CD4-positive, alpha-beta T cell treated with Interleukin-2 at 100 ng/mL for 4 hours (primary cell): ENCODE data around the gene ZNF319.

Experiments
- DNase-seq: peaks from one replicate; pipeline ENCODE4 v3.0.0-alpha.2; 2020; ENCODE audit warnings: low spot score

ZNF319 gene

DNA sequence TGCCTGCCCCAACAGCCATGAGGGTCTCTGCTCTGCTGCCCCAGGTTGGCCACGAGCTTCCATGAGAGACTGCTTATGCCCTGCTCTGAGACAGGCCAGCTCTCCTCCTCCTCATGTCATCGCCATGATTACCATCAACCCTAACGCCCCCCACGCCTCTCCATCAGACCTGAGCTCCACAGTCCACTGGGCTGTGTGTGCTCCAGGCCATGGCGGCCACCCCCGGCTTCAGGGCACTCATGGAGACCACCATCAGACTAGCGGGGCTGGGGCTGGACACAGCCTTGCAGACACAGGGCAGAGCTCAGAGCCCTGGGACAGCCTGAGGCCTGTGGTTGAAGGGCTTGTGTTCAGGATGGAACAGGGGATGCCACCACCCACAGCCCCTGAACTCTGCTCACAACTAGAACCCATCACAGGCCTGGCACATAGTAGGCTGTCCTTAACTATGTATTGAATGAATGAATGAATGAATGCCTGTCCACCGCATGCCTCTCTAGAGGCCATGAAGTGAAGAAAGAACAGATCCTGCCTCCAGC, 44.1 kb downstream of the ZNF319 start:
- no peak for DNase-seq

DNA sequence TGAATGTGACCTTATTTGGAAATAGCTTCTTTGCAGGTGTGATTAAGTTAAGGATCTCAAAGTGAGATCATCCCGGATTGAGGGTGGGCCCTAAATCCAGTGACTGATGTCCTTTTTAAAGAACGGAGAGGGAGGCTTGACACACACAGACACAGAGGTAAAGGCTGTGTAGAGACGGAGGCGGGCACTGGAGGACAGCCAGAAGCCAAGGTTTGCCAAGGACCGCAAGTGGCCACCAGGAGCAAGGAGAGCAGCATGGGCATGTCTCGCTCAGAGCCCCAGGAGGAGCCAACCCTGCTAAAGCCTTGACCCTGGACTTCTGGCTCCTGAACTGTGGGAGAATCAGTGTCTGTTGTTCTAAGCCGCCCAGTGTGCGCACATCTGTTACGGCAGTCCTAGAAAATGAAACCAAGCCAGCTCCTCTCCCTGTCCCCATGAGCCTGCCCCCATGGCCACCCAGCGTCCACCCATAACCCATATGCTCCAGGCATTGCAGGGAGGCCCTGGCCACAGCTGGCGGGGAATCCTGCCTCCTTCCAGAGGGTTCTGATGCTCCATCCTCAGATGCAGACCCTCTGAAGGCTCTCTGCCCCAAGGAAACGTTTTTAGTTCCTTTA, 44.8 kb downstream of the ZNF319 start:
- no peak for DNase-seq

DNA sequence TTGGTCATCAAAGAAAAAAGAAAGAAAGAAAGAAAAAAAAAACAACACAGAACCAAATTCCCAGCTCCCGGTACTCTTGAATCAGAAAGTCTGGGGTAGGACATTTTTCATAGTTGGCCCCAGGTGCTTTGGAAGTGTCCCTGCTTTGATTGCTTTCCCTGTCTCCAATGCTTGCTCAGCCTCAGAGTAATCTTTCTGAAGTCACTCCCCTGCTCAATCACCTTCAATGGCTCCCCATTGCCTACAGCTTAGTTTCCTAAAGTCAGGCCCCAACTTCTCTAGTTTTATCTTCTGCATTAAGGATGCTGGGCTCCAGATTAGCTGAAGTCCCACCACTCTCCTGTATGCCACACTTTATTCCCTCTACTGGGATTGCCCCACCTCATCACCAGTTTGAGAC, 46.6 kb downstream of the ZNF319 start:
- DNase-seq, result no peak

DNA sequence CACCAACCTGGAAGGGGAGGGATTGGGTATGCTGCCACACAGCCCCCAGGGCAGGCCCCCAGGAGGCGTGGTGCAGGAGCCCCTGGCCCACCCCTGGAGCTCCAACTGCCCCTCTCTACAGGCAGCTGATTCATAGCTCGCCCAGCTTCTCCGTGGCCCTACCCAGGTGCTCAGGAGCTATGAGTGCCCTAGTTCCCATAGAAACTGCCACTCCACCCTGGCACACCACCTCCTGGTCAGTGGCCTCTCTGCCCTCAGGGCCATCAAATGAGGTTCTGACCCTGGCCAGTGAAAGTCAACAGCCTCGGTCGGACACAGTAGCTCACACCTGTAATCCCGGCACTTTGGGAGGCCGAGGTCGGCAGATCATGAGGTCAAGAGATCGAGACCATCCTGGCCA, 47.6 kb downstream of the ZNF319 start:
- no peak for DNase-seq

DNA sequence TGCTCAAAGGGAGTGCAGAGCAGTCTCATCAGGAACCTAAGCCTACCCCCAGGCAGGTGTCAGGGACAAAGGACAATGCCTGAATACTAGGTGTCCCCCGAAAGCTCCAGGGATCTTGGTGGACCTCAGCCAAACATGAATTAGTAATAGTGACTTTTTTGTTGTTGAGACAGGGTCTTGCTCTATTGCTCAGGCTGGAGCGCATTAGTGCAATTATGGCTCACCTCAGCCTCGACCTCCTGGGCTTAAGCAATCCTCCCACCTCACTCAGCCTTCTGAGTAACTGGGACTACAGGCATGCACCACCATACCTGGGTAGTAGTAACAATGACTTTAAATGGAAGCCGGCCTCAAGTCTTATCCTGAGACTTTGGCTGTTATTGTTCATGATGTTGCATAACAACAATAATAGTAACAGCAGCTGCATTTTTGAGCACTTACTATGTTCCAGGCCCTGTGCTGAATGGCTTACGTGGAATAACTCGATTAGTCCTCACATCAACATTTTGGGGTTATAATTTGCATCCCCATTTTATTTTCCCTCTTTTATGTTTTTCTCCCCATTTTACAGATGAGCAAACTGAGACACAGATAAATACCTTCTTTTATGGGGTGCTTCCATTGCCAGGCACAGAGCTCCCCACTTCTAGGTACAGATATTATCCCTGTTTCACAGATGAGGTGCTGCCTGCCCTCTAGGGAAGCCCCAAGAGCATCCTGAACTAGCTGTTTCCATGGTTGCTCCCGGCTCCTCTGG, 49.1 kb downstream of the ZNF319 start:
- no peak for DNase-seq

DNA sequence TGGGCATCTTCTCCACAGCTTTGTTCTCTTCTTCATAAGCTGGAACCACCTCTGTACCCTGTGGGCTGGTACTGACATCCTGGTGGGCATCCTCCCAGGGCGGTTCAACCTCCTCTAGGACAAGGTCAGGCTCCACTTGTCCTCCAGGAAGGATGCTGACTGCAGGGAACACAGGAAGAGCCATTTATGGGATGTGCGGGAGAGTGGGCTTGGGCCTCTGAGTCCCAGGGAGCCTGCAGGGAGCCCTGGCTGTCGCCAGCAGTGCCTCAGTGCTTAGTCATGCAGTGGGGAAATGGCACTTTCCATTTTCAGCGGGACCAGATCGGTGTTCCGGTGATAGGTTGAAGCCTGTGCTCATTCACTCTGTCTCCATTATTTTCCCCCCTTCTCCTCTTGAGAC, 50.1 kb downstream of the ZNF319 start:
- DNase-seq, result no peak

DNA sequence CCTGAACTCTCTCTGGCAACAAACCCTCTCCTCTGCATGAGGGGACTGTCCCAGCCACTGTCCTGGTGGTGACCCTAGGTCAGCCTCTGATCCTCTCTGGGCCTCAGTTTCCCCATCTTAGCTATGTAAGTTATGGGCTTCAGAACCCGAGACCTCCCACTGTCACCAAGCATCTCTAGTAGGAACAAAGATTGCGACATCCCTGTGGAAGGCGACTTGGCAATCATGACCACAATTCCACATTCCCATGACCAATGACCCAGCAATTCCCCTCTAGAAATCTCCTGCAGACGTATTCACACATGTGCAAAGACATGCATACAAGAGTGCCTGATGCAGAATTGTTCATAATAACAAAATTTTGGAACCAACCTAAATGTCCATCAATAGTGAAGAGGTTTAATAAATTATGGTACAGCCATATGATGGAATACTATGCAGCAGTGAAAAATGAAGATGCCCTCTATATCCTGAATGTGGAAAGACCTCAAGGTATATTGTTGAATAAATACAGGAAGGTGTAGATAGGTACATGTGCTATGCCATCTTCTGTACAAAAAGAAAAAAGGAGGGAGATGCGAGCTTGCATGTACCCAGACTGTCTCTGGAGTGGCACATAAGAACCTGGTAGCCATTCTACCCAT, 50.8 kb downstream of the ZNF319 start:
- DNase-seq, result no peak

DNA sequence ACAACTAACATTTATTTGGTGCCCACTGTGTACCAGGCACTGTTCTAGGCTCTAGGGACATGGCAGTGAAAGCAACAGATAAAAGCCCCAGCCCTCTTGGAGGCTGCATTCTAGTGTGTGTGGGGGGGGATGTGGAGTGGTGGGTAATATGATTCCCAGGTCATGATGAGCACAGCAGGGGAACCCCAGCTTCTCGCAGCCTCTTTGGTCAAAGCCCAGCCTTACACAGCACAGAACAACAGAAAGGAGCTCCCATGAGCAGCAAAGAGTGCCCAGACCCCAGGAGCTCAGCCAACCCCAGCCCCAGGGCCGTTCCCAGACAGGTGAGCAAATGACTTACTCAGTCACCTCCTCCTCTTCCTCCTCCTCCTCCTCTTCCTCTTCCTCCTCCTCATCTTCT, 51.5 kb downstream of the ZNF319 start:
- DNase-seq, result no peak

DNA sequence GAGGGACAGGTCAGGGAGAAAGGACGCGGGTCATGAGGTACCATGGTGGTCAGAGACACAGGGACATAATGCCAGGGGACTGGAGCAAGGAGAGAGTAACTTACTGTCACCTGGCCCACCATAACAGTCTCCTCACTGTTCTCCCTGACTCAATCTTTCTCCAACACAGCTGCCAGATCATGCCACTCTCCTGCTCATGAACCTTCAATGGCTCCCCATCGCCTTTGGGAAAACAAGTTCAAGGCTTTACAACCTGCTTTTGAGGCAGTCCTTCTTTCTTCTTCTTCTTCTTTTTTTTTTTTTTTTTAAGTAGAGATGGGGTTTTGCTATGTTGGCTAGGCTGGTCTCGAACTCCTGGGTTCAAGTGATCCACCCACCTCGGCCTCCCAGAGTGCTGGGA, 52.4 kb downstream of the ZNF319 start:
- no peak for DNase-seq

DNA sequence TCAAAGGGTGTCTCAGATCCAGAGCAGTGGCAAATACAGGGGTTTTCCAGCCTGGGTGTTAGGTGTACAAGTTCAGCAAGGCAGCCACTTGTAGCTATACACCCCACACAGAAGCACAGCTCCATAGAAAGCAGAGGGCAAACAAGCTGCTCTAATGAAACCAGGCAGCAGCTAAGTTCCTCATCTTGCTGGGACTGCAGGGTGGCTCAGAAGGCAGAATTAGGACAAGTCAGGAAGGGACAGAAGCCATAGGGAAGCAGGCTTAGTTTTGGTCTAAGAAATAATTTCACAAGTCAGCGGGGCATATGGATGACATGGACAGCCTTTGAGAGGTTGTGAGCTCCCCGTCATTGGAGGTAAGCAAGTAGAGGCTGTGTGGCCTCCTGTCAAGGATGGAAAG, 53.2 kb downstream of the ZNF319 start:
- DNase-seq, result no peak

DNA sequence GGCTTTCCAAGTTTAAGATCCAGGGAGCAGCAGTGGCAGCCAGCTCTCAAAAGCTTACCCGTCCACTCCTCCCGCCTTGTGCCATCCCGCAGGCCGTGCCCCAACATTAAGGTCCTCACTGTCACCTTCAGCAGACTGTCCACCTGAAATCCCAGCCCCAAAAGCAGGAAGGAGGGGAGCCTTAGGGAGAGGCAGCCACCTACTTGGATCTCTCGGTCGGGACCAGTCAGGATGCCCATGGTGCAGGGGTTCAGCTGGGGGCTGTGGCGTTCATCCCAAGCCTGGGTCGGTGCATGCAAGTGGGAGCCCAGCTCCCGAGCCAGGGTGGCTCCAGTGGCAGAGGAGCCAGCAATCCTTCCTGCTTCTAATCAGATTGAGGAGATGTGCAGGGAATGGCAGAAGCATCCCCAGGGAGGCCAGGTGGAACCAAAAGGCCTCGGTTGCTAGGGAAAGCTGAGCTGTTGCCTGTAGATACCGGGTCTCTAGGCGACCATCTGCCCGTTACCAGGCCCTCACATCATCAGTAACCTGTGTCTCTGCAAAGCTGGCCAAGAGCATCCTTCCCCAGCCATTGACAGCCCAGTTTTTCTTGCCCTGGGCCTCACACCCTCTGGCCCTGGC, 54.2 kb downstream of the ZNF319 start:
- DNase-seq, result no peak

DNA sequence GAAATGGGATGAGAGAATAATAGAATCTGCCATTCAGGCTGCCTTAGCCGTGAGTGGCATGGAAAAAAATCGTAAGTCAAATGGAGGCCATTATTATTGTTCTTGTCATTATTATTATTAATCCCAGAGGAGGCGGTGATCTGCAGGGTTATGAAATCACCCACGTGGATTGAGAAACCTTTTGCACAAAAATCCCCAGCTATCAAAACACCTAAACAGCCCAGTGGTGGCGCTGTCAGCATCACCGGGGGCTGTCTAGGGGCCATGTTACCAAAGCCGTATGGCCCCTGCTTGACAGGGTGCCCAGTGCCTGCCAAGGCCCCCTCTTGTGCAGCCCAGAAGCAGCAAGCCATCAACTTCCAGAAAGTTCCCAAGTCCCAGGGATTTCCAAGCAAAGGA, 54.7 kb downstream of the ZNF319 start:
- no peak for DNase-seq

DNA sequence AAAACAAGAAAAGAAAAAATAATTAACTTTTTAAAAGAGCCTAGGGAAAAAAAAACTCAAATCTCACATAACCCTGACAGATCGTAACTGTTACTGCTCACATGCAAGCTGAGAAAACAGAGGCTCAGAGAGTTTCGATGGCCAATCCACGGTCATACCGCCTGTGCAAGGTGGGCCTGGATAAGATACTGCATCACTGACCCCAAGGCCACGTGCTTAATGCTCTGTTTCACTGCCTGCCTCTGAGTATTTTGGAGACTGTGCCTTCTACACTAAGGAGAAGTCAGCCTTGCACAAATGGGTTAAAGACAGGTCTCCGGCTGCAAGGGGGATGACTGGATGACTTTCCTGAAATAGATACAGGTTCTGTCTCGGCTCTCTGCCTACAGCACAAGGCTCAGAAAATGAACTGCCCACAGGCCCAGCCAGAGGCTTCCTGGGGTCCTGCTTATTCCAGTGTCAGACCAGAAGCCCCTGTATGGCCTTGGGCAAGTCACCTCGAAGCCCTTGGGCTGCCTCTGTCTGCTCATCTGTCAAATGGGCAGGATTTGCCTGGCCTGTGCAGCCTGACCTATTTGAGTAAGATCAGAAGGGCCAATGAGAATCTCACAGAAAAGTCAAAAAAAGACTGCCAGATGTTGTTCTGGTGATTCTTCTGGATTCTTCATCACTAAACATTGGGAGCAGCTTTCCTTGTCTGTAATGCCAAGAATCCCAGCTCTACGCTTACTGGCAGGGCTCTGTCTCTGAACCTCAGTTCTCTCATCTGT, 55.3 kb downstream of the ZNF319 start:
- no peak for DNase-seq
